Stimulated activated CD8-positive, alpha-beta memory T cell treated with anti-CD3 and anti-CD28 coated beads, Interleukin-7, amount 100 ng/mL, for 4 hours (primary cell): Measurements from ENCODE around the gene DHDH.
"Not testable (repeated sequence)": the region's sequence is repeated elsewhere in the genome, so short reads cannot be mapped to it uniquely, and the experiment has no call there.

Experiments
- DNase-seq, 2 donors: peaks; one replicate each; pipeline ENCODE4 v3.0.0-alpha.2; 2020; ENCODE audit warnings: low read depth in 2 of 2

Gene DHDH

DNA sequence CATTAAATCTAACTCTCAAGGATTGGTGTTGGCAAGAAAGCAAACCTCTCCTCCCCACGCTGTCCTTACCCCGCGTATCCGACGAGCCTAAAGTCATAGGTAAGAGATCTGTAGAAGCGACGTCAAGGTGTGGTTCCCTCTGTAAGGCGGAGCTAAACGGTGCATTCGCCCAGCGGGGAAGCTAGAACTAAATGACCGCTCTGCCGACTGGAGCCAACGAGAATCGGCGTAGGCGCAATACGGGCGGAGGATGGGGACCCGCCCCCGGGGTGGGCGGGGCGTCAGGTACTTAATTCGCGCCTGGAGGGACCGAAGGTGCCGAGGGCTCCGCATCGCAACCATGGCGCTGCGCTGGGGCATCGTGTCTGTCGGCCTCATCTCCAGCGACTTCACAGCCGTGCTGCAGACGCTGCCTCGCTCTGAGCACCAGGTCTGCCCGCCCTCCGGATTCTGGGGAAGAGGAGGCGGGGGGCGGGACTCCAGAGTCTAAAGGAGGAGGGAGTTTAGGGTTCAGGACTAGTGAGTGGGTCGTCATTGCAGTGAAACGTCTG is at the start of gene DHDH:
DHDH (plus strand) TSS at position 318 of the 551 bp plus-strand sequence; CDS start at position 341, 23 bp downstream.
- DNase-seq, result peak; percentile 61 to 73

DNA sequence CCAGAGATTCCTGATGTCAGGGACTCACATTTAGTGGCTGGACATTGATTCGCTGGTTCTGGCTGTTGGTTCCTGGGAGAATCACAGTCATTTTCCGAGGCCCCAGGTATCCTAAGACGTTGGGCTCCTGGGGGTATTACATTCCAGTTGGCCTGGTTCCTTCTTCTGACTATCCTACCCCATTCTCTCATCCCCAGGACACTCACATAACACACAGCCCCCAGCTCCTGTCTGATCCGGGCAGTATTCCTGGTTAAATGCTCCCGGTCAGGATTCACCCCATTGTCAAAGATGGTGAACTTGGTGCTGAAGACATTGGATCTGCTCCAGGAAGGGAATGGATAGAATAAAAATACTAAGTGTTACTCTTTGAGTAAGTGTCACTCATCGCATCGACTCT is 49.8 kb upstream of the DHDH start:
- no peak for DNase-seq

DNA sequence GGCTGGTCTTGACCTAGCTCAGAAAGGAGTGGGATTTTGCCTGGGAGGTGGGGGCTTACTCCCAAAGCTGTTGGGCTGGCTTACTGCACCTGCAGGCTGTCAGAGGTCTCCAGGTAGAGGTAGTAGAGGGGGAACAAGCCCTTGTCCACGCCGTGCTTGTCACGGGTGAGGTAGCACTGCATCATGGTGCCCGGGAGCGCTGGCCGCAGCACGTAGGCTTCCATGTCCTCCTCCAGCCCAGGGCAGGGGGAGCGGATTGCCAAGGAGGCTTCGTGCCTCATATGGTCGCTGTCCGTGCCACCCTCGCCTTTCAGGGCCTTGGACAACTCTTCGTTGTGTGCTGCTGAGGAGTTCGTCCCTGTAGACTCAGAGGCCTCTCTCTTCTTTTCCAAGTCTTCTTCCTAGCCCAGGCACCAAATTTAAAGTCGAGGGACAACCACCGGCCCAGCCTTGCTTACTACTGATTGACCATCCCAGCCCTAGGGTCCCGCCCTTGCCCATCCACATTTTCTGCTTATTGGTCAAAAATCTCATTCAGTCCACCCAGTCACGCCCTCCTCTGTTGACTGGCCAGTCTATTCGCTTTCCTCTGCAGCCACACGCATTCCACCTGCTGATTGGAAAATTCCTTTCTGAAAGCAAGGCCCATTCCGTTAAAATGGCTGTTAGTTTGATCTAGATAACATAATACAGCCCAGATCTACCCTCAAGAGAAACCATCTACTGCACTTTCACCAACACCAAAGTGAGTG is 45.5 kb upstream of the DHDH start:
- DNase-seq, result no peak

DNA sequence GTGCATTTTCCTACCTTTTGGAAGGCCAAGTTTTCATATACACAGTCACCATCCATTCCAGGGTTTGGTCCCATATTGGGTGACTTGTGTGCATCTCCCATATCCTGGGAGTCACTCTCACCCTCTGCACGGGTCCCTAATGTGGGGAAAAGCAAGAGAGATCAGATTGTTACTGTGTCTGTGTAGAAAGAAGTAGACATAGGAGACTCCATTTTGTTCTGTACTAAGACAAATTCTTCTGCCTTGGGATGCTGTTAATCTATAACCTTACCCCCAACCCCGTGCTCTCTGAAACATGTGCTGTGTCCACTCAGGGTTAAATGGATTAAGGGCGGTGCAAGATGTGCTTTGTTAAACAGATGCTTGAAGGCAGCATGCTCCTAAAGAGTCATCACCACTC is 44.0 kb upstream of the DHDH start:
- DNase-seq, result not testable (repeated sequence)

DNA sequence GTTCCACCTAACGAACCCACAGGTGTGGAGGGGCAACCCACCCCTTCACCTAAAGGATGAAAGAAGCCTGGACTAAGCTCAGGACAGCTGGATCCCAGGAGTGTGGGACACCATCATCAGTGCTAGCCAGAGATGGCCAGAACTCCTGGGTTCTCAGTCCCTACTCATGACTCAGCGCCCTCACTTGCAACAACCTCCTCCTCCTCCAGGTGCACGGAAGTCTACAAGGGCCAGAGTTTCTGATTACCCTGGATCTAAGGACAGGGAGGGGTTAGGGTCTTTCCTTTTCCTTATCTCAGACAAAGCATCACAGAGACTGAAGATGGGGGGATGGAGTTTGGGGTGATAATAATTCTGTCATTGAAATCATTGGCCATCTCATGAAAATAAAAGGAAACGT is 42.9 kb upstream of the DHDH start:
- DNase-seq, result no peak

DNA sequence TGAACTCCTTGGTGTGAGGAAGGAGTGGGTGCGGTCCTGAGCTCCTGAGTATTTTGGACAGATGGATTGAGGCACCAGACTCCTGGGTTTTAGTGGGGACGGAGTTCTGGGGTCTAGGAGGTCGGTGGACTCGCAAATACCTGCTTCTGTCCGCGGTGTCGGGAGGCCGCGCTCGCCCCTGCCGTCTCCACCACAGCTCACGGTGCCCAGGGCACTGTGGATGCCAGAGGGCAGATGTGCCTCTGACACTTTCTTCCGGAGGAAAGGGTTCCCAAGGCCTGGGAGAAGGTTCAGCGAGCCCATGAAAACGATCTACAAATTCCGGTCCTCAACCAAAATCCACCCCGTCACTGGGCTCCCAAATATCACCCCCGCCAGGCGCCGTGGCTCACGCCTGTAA is 38.3 kb upstream of the DHDH start:
- DNase-seq, result no peak

DNA sequence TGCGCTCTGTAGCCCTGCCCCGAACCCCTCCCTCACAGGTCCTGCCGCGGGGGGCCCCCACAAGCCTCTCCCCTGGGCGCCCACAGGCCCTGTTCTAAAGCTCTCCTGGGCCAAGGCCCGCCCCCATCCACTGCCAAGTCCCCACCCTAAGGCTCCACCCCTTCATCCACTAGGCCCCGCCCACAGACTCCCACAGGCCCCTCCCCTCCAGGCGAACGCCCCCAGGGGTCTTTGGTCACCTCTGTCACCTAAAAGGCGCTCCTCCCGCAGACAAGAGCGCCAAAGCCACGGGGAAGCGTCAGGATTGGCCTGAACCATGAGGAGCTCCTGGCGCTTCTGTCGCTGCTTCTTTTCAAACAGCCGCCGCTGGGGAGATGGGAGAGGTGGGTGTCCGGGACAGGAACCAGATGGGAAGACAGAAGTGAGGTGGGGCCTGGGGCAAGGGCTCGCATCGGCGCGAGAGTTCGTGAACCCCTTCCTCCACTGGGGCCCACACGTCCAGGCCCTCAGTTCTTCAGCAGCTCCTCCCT is 37.2 kb upstream of the DHDH start:
- peak in 1 of 2 donors; percentile 33 for DNase-seq

DNA sequence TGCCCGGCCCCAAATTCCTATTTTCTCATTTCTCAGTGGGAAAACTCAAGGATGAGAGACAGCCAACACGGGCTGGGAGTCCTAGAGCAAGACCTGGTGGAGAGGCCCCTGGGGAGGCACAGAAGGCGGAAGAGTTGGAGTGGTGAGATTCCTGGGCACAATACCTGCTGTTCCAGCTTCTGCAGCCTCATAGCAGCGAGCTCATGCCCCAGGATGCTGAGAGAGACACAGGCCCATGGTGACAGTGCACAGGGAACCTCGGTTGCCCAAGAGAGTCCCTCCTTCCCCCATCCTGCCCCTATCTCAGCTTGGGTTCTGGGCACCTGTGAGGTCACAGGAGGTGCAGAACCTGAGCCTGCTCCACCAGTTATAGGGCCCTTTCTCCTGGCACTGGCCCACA is 36.3 kb upstream of the DHDH start:
- no peak for DNase-seq

DNA sequence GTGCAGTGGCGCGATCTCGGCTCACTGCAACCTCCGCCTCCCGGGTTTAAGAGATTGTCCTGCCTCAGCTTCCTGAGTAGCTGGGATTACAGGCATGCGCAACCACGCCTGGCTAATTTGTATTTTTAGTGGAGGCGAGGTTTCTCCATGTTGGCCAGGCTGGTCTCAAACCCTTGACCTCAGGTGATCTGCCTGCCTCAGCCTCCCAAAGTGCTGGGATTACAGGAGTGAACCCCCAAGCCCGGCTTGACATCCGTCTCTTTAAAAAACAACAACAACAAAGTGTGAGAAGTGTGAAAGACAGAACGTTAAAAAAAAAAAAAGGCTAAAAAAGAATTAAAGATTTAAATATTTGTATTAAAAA is 34.1 kb upstream of the DHDH start:
- not testable (repeated sequence) for DNase-seq

DNA sequence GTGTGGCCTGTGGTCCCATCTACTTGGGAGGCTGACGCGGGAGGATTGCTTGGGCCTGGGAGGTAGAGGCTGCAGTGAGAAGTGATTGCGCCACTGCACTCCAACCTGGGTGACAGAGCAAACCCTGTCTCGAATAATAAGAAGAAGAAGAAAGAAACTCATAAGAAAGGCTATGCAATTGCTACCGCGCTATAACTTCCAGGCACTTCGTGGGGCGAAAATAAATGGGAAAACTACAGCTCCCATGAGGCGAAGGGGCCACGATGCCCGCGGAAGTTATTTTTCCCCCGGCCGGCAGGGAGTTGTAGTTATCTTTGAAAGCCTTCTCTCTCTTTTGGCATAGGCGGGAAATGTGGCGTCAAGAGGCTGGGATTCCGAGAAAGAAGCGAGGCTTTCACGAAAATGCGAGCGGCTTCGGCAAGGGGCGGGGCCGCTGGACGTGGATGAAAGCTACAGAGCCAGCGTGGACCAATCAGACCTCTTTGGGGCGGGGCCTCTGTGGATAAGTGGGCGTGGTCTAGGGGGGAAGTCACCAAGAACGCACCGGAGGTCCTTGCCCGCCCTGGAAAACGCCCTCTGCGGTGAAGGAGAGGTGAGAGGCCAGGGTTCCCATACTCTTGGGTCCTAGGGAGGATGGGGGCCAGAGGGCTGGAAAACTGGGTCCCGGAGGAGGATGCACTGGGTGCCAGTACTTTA is 33.6 kb upstream of the DHDH start, which contains the start of gene NUCB1:
NUCB1 (plus strand) TSS at position 532 of the 696 bp plus-strand sequence. CDS start 485 bp downstream, outside the sequence.
- peak; percentile 97 to 99 for DNase-seq

DNA sequence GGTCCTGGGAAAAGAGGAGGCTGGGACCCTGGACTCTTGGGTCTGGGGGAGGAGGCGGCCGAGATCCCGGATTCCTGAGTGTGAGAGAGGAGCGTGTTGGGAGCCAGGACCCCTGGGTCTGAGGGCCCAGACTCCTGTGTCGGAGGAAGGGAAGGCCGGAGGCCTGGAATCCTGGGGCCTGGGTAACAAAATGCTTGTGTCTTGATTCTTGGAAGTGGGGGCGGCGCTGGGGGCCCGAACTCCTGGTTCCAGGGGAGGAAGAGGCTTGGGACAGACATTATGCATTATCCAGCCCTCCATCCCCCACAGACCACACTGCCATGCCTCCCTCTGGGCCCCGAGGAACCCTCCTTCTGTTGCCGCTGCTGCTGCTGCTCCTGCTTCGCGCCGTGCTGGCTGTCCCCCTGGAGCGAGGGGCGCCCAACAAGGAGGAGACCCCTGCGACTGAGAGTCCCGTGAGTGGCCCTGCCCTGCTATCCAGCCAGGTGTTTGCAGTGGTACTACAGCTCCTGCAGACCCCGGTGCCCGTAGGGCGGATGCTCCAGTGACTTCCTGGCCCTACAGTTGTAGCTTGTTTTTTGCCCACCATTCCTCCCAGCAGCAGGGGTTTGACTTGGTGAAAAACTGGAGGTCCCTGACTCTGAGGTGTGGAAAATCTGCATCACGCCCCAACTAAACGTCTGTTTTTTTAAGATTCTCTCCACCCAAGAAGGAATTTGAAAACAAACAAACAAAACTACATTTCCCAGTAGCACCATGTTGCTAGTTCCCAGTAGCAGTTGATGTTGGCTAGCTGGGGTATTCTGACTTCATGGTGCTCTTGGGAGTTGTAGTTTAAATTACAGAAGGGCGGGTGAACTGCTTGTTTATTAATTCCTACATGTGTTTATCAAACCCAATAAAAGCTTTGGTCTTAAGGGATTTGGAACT is 32.8 kb upstream of the DHDH start:
- no peak for DNase-seq

DNA sequence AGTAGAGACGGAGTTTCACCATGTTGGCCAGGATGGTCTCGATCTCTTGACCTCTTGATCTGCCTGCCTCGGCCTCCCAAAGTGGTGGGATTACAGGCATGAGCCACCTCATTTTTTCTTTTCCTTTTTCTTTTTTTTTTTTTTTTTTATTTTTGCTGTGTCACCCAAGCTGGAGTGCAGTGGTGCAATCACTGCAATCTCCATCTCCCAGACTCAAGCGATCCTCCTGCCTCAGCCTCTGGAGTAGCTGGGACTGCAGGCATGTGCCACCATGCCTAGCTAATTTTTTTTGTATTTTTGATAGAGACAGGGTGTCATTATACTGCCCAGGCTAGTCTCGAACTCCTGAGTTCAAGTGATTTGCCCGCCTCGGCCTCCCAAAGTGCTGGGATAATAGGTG is 31.2 kb upstream of the DHDH start:
- not testable (repeated sequence) for DNase-seq

DNA sequence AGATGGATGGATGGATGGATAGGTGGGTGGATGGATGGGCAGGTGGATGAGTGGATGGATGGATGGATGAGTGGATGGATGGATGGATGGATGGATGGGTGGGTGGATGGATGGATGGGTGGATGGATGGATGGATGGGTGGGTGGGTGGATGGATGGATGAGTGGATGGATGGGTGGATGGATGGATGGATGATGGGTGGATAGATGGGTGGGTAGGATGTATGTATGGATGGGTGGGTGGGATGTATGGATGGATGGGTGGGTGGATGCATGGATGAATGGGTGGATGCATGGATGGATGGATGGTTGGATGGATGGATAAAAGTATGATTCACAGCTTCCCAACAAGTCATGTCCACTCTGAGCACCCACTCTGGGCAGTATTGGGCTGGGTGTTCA is 29.7 kb upstream of the DHDH start:
- not testable (repeated sequence) for DNase-seq

DNA sequence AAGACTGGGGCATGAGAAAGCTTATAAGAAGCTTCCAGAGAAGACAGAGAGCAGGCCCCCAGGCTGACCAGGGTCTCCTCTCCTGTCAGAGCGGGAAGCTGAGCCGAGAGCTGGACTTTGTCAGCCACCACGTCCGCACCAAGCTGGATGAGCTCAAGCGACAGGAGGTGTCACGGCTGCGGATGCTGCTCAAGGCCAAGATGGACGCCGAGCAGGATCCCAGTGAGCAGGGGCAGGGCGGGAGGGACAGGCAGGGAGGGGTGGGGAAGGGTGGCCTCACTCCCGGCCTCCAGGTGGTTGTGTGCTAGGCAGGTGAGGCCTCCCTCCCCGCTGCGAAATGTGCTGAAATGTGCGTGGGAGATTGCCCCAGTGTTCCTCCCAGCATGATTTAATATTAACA is 27.8 kb upstream of the DHDH start:
- no peak for DNase-seq

DNA sequence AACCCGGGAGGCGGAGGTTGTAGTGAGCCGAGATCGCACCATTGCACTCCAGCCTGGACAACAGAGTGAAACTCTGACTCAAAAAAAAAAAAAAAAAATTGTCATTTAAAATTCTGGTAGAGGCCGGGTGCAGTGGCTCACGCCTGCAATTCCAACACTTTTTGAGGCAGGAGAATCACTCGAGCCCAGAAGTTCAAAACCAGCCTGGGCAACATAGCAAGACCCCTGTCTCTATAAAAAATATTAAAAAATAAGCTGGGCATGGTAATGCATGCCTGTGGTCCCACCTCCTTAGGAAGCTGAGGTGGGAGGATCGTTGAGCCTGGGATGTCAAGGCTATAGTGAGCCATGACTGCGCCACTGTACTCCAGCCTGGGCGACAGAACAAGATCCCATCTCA is 27.2 kb upstream of the DHDH start:
- no peak for DNase-seq

DNA sequence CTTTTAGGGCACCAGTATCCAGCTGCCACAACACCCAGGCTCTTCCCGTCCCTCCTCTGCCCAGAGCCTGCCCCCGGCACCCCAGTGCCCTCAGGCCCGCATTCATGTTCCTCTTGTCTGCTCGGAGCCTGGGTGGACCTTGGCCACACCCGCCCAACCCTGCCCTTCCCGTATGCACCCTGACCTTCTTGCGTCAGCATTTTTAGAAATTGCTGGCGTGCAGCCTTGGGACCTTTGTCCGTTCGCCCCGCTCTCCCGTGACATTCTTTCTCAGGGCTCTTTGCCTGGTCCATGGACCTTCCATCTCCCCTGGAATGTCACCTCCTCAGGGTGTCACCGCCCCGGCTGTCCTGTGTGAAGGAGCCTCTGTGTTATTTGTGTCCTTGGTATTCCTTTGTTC is 25.8 kb upstream of the DHDH start:
- DNase-seq, result no peak

DNA sequence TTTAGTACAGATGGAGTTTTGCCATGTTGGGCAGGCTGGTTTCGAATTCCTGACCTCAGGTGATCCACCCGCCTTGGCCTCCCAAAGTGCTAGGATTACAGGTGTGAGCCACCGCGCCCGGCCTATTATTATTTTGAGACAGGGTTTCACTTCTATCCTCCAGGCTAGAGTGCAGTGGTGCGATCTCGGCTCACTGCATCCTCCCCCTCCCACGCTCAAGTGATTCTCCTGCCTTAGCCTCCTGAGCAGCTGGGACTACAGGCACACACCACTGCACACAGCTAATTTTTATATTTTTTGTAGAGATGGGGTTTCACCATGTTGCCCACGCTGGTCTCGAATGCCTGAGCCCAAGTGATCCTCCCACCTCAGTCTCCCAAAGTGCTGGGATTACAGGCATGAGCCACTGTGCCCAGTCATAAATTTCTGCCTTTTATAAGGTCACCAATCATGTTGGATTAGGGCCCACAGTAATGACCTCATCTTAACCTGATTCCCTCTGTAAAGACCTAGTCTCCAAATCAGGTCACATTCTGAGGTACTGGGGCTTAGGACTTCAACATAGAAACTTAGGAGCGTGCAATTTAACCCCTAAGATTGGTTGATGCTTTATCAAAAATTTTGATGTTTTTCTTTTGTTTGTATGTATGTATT is 23.9 kb upstream of the DHDH start:
- DNase-seq, result not testable (repeated sequence)

DNA sequence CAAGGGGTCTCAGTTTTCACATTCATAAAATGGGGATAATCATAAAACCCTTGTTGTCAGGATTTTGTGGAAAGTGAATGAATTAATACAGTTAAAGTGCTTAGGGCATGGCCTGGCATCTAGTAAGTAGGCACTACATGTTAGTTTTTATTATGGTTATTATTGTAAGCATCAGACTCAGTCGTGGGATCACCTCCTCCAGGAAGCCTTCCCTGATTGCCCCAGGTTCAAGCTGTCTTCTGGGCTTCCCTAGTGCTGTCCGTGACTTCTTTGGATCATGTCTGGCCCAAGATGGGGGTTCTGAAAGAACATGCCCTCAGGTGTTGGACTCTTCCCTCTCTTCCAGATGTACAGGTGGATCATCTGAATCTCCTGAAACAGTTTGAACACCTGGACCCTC is 22.7 kb upstream of the DHDH start:
- DNase-seq, result no peak

DNA sequence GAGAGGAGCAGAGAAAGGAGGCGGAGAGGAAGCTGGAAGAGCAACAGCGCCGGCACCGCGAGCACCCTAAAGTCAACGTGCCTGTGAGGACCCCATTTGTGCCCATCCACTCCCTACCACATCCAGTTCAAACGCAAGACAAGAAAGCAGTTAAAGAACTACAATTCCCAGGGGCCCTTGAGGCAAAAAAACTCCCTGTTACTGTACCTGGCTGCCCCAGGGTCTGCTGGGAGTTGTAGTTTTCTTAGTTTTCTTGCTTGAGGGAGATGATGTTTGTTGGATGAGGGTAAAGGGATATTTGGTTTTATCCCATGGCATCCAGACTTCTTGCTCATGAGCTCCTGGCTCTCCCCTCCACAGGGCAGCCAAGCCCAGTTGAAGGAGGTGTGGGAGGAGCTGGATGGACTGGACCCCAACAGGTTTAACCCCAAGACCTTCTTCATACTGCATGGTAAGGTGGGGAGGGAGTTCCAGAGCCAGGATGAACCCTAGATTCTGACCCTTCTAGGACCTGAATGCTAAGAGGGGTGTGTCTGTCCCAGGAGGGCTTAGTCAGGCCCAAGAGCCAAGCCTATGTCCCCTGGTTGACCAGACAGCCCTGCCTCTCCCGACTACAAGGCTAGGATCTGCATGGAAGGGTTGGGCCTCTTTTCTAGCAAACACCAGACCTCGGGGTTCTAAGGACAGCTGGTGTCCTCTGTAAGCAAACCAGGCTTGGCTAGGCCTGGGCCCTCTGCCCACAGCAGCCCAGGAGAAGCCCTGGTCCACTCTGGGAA is 20.2 kb upstream of the DHDH start:
- no peak for DNase-seq

DNA sequence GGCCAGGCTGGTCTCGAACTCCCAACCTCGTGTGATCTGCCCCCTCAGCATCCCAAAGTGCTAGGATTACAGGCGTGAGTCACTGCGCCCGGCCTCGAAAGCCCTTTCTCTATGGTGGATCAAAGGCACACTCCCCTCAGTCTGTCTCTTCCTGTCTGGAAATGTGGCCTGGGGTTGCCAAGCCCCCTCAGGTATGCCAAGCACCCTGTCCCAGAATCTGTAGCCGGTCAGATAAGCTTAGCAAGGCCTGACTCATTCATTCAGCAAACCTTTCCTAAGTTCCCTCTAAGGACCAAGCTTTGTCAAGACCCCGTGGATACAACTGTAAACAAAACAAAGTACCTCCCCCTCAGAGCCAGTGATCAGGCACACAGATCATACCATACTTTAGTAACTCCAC is 19.3 kb upstream of the DHDH start:
- no peak for DNase-seq
